Tongue (tissue), 2 donors: ENCODE data around the gene SNX4. TPM values are rescaled to one million over a fixed set of nuclear protein-coding genes. Genes with fewer than 3 reads are reported as not detected.
"Not testable (repeated sequence)": the region's sequence is repeated elsewhere in the genome, so short reads cannot be mapped to it uniquely, and the experiment has no call there.

ENCODE experiments used
- DNase-seq: peaks from one replicate; pipeline ENCODE4 v3.0.0-alpha.2; 2015
- total RNA-seq: library from RNA; depleted of rRNA; stranded (reverse); fragments of >200 nt; gene quantifications from one replicate; pipeline ENCODE4 v1.2.3, GENCODE V29; 2014

The SNX4 gene
- total RNA-seq, result 52.8 TPM

GRCh38 chr3:125519678-125520562, at the start of gene SNX4:
TSS of gene SNX4 (minus strand) at chr3:125520202. CDS start at chr3:125520172, 30 bp downstream.
- peak; percentile 96 for DNase-seq

- no peak for DNase-seq
These were observed 36.3 kb upstream of the SNX4 start for GRCh38 chr3:125556314-125556713.

GRCh38 chr3:125552401-125552800, 32.4 kb upstream of the SNX4 start:
- DNase-seq, result no peak

GRCh38 chr3:125528920-125529319, 8.9 kb upstream of the SNX4 start:
- no peak for DNase-seq

- no peak for DNase-seq
These were observed 5.2 kb upstream of the SNX4 start for GRCh38 chr3:125525153-125525552.

- DNase-seq, result not testable (repeated sequence)
These were observed 539 bp upstream of the SNX4 start for GRCh38 chr3:125520563-125520919.

GRCh38 chr3:125515421-125515820, 4.6 kb downstream of the SNX4 start:
- DNase-seq, result no peak

GRCh38 chr3:125513490-125514115, 6.4 kb downstream of the SNX4 start:
- no peak for DNase-seq

GRCh38 chr3:125512135-125512920, 7.7 kb downstream of the SNX4 start:
- peak; percentile 36 for DNase-seq

GRCh38 chr3:125511420-125512118, 8.4 kb downstream of the SNX4 start:
- no peak for DNase-seq

GRCh38 chr3:125507128-125507527, 12.9 kb downstream of the SNX4 start:
- DNase-seq, result no peak

- no peak for DNase-seq
These were observed 21.4 kb downstream of the SNX4 start for GRCh38 chr3:125498630-125499029.

GRCh38 chr3:125496701-125497100, 23.3 kb downstream of the SNX4 start:
- no peak for DNase-seq

- no peak for DNase-seq
These were observed 37.6 kb downstream of the SNX4 start for GRCh38 chr3:125482406-125482805.

GRCh38 chr3:125481786-125482185, 38.2 kb downstream of the SNX4 start:
- no peak for DNase-seq

GRCh38 chr3:125481375-125481759, 38.6 kb downstream of the SNX4 start:
- not testable (repeated sequence) for DNase-seq

- DNase-seq, result no peak
These were observed 39.2 kb downstream of the SNX4 start for GRCh38 chr3:125480656-125481374.

GRCh38 chr3:125479091-125479490, 40.9 kb downstream of the SNX4 start:
- no peak for DNase-seq

- DNase-seq, result no peak
These were observed 41.7 kb downstream of the SNX4 start for GRCh38 chr3:125478326-125478725.

GRCh38 chr3:125477701-125478100, 42.3 kb downstream of the SNX4 start:
- no peak for DNase-seq

- DNase-seq, result no peak
These were observed 49.3 kb downstream of the SNX4 start for GRCh38 chr3:125470671-125471070.
